ENCODE measurements around the gene SENP5.

Gene SENP5

GRCh38 chr3:196889844-196890708 is 22.4 kb downstream of the SENP5 start:
- peaks cover 20% of the 10 kb centered on the region for H3K36me3 ChIP-seq (ENCODE audit: insufficient read depth, low read length)
- no peak overlapping the region for H3K4me2 ChIP-seq (ENCODE audit: low read length)

DNA sequence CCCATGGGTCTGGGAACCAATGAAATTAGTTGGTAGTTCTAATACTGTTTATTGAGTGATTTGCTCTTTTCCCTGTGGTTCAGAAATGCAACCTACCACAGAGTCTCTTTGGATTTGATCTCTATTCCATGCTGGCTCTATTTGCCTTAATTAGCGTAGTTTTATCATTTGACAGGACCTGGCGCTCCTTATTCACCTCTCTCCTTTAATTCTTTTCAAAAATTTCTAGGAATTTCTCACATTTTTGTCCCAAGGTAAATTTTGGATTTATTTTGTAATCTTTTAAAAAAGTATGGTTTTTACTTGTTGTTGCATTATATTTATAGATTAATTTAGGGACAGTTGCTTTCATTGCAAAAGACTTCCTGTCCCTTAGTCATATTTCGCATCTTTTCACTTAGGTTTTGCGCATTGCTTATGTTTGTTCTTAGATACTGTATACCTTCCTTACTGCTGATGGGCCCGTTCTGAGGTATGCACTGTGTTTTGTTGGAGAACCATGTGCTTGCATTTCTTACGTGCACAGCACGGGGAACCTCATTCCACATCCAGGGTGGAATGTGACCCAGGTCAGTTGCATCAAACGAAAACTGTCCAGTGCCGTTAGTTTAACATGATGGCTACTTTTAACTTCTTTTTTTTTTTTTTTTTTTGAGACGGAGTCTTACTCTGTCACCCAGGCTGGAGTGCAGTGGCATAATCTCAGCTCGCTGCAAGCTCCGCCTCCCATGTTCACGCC is 27.0 kb downstream of the SENP5 start:
- no peak overlapping the region for H3K9ac ChIP-seq (ENCODE audit: low read depth, low read length)
- H3K36me3 ChIP-seq (ENCODE audit: insufficient read depth, low read length) = peaks cover 4% of the 10 kb centered on the region
- H3K4me3 ChIP-seq (ENCODE audit: low read length) = no peak overlapping the region
- no peak overlapping the region for H3K4me2 ChIP-seq (ENCODE audit: low read length)
- H3K9me3 ChIP-seq (replicated peaks; ENCODE audit: low read length) = no peaks in the 10 kb centered on the region
- H3K4me1 ChIP-seq (ENCODE audit: control insufficient read depth, insufficient read depth, low read length) = peaks cover under 1% of the 10 kb centered on the region
- no peaks in the 10 kb centered on the region for H3K27me3 ChIP-seq (ENCODE audit: control insufficient read depth, insufficient read depth, low read length)

More at GRCh38 chr3:196889844-196890708, 22.4 kb downstream of the SENP5 start:
- Histone ChIP-seq H3K9me3 (replicated peaks; ENCODE audit: low read length) (no peaks in the 10 kb centered on the region), H3K4me1 (ENCODE audit: control insufficient read depth, insufficient read depth, low read length) (peaks cover 4% of the 10 kb centered on the region), H3K9ac (ENCODE audit: low read depth, low read length) (no peak overlapping the region), H3K27me3 (ENCODE audit: control insufficient read depth, insufficient read depth, low read length) (no peaks in the 10 kb centered on the region), H3K4me3 (ENCODE audit: low read length) (no peak overlapping the region)

DNA sequence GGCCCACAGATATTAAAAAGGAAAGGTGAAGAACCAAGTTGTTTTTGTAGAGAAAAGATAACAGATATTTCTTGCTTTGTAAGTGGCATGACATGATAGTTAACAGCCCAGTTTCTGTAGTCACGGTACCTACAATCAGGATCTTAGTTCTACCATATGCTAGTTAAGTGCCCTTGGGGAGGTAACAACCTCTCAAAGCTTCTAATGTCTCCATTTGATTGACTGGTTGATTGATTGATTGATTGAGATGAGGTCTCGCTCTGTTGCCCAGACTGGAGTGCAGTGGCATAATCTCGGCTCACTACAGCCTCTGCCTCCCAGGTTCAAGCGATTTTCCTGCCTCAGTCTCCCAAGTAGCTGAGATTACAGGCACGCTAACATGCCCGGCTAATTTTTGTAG is 28.5 kb downstream of the SENP5 start:
- Histone ChIP-seq H3K36me3 (ENCODE audit: insufficient read depth, low read length) (peaks cover 8% of the 10 kb centered on the region), H3K9ac (ENCODE audit: low read depth, low read length) (no peak overlapping the region), H3K4me3 (ENCODE audit: low read length) (no peak overlapping the region), H3K4me1 (ENCODE audit: control insufficient read depth, insufficient read depth, low read length) (no peaks in the 10 kb centered on the region), H3K4me2 (ENCODE audit: low read length) (no peak overlapping the region), H3K9me3 (replicated peaks; ENCODE audit: low read length) (no peaks in the 10 kb centered on the region), H3K27me3 (ENCODE audit: control insufficient read depth, insufficient read depth, low read length) (no peaks in the 10 kb centered on the region)

GRCh38 chr3:196901768-196902167 is 34.0 kb downstream of the SENP5 start:
- H3K36me3 ChIP-seq (ENCODE audit: insufficient read depth, low read length) = peaks cover 51% of the 10 kb centered on the region
- no peak overlapping the region for H3K9ac ChIP-seq (ENCODE audit: low read depth, low read length)

DNA sequence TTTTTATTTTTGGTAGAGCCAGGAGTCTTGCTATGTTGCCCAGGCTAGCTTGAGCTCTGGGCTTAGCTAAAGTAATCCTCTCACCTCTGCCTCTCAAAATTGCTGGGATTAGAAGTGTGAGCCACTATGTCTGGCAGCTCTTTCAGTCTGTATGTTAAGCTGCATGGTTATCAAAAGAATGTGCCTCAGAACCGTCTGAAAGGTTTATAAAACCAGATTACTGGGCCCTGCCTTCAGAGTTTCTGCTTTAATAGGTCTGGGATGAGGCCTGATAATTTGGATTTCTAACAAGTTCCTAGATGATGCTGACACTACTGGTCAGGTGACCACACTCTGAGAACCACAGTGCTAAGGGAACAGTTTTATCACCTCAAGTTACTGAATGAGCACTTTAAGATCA is 34.6 kb downstream of the SENP5 start:
- Histone ChIP-seq H3K9ac (ENCODE audit: low read depth, low read length) (no peak overlapping the region), H3K9me3 (replicated peaks; ENCODE audit: low read length) (no peaks in the 10 kb centered on the region), H3K27me3 (ENCODE audit: control insufficient read depth, insufficient read depth, low read length) (no peaks in the 10 kb centered on the region), H3K4me3 (ENCODE audit: low read length) (no peak overlapping the region), H3K36me3 (ENCODE audit: insufficient read depth, low read length) (peaks cover 52% of the 10 kb centered on the region), H3K4me1 (ENCODE audit: control insufficient read depth, insufficient read depth, low read length) (no peaks in the 10 kb centered on the region), H3K4me2 (ENCODE audit: low read length) (no peak overlapping the region)

More at GRCh38 chr3:196901768-196902167, 34.0 kb downstream of the SENP5 start:
- no peaks in the 10 kb centered on the region for H3K27me3 ChIP-seq (ENCODE audit: control insufficient read depth, insufficient read depth, low read length)
- H3K4me2 ChIP-seq (ENCODE audit: low read length) = no peak overlapping the region
- no peaks in the 10 kb centered on the region for H3K4me1 ChIP-seq (ENCODE audit: control insufficient read depth, insufficient read depth, low read length)
- H3K4me3 ChIP-seq (ENCODE audit: low read length) = no peak overlapping the region
- no peaks in the 10 kb centered on the region for H3K9me3 ChIP-seq (replicated peaks; ENCODE audit: low read length)

- Histone ChIP-seq H3K9me3 (replicated peaks; ENCODE audit: low read length) (no peaks in the 10 kb centered on the region), H3K4me2 (ENCODE audit: low read length) (no peak overlapping the region), H3K27me3 (ENCODE audit: control insufficient read depth, insufficient read depth, low read length) (no peaks in the 10 kb centered on the region), H3K4me3 (ENCODE audit: low read length) (no peak overlapping the region), H3K9ac (ENCODE audit: low read depth, low read length) (no peak overlapping the region), H3K36me3 (ENCODE audit: insufficient read depth, low read length) (peaks cover 60% of the 10 kb centered on the region), H3K4me1 (ENCODE audit: control insufficient read depth, insufficient read depth, low read length) (no peaks in the 10 kb centered on the region)
These were observed 36.0 kb downstream of the SENP5 start for GRCh38 chr3:196903740-196904139.

DNA sequence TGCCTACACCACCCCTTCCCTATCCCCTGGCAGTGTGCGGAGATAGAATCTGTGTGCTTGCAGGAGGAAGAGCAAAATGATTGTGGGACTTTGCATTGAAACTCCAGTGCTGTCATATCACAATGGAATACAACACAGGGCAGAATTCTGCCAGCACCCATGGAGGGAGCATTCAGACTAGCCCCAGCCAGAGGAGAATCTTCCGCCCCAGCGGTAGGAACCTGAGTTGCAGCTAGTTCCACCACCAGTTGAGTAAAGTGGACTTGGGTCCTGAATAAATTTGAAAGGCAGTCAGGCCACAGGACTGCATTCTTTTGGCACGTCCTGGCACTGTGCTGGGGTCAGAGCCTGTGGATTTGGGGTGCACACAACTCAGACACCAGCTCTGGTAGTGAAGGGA is 47.1 kb downstream of the SENP5 start:
- Histone ChIP-seq H3K9ac (ENCODE audit: low read depth, low read length) (no peak overlapping the region), H3K4me2 (ENCODE audit: low read length) (no peak overlapping the region), H3K9me3 (replicated peaks; ENCODE audit: low read length) (no peaks in the 10 kb centered on the region), H3K36me3 (ENCODE audit: insufficient read depth, low read length) (peaks cover 14% of the 10 kb centered on the region), H3K4me3 (ENCODE audit: low read length) (no peak overlapping the region), H3K4me1 (ENCODE audit: control insufficient read depth, insufficient read depth, low read length) (no peaks in the 10 kb centered on the region), H3K27me3 (ENCODE audit: control insufficient read depth, insufficient read depth, low read length) (no peaks in the 10 kb centered on the region)

DNA sequence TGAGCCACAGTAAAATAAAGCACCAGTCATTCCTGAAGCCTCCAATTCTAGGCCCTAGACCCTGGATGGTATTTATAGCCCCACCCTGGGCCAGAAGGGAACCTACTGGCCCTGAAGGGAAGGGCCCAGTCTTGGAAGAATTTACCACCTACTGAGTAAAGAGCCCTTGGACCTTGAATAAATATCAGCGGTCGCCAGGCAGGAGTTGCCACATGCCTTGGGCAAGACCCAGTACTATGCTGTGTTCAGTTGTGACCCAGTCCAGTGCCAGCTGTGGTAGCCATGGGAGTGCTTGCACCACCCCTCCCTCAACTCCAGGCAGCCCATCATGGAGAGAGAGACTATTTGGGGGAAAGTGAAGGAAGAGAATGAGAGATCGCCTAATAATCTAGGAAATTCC is 47.7 kb downstream of the SENP5 start:
- H3K9me3 ChIP-seq (replicated peaks; ENCODE audit: low read length) = no peaks in the 10 kb centered on the region
- peaks cover 14% of the 10 kb centered on the region for H3K36me3 ChIP-seq (ENCODE audit: insufficient read depth, low read length)
- no peak overlapping the region for H3K4me3 ChIP-seq (ENCODE audit: low read length)
- no peak overlapping the region for H3K9ac ChIP-seq (ENCODE audit: low read depth, low read length)
- no peaks in the 10 kb centered on the region for H3K4me1 ChIP-seq (ENCODE audit: control insufficient read depth, insufficient read depth, low read length)
- no peak overlapping the region for H3K4me2 ChIP-seq (ENCODE audit: low read length)
- no peaks in the 10 kb centered on the region for H3K27me3 ChIP-seq (ENCODE audit: control insufficient read depth, insufficient read depth, low read length)

GRCh38 chr3:196916221-196916620 is 48.5 kb downstream of the SENP5 start:
- H3K4me2 ChIP-seq (ENCODE audit: low read length) = no peak overlapping the region
- no peaks in the 10 kb centered on the region for H3K4me1 ChIP-seq (ENCODE audit: control insufficient read depth, insufficient read depth, low read length)
- H3K9me3 ChIP-seq (replicated peaks; ENCODE audit: low read length) = no peaks in the 10 kb centered on the region
- no peak overlapping the region for H3K4me3 ChIP-seq (ENCODE audit: low read length)
- no peak overlapping the region for H3K9ac ChIP-seq (ENCODE audit: low read depth, low read length)
- no peaks in the 10 kb centered on the region for H3K27me3 ChIP-seq (ENCODE audit: control insufficient read depth, insufficient read depth, low read length)
- peaks cover 14% of the 10 kb centered on the region for H3K36me3 ChIP-seq (ENCODE audit: insufficient read depth, low read length)

DNA sequence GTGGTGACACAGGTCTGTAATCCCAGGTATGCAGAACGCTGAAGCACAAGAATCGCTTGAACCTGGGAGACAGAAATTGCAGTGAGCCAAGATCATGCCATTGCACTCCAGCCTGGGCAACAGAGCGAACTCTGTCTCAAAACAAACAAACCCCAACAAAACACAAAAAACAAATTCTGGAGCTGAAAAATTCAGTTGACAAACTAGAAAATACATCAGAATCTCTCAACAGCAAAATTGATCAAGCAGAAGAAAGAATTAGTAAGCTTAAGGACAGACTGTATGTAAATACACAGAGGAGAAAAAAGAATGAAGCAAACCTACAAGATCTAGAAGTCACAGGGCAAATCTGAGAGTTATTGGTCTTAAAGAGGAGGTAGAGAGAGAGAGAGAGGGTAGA is 49.3 kb downstream of the SENP5 start:
- Histone ChIP-seq H3K9ac (ENCODE audit: low read depth, low read length) (no peak overlapping the region), H3K9me3 (replicated peaks; ENCODE audit: low read length) (no peaks in the 10 kb centered on the region), H3K4me3 (ENCODE audit: low read length) (no peak overlapping the region), H3K4me2 (ENCODE audit: low read length) (no peak overlapping the region), H3K4me1 (ENCODE audit: control insufficient read depth, insufficient read depth, low read length) (no peaks in the 10 kb centered on the region), H3K36me3 (ENCODE audit: insufficient read depth, low read length) (peaks cover 14% of the 10 kb centered on the region), H3K27me3 (ENCODE audit: control insufficient read depth, insufficient read depth, low read length) (no peaks in the 10 kb centered on the region)

GRCh38 chr3:196918968-196919367 is 51.2 kb downstream of the SENP5 start:
- Histone ChIP-seq H3K4me3 (ENCODE audit: low read length) (no peak overlapping the region), H3K4me1 (ENCODE audit: control insufficient read depth, insufficient read depth, low read length) (no peaks in the 10 kb centered on the region), H3K36me3 (ENCODE audit: insufficient read depth, low read length) (peaks cover 20% of the 10 kb centered on the region), H3K4me2 (ENCODE audit: low read length) (no peak overlapping the region), H3K9me3 (replicated peaks; ENCODE audit: low read length) (no peaks in the 10 kb centered on the region), H3K9ac (ENCODE audit: low read depth, low read length) (no peak overlapping the region), H3K27me3 (ENCODE audit: control insufficient read depth, insufficient read depth, low read length) (no peaks in the 10 kb centered on the region)

All from skeletal muscle satellite cell (primary cell).